Activated naive CD4-positive, alpha-beta T cell treated with Interleukin-2 at 50 U/mL for 16 hours (primary cell): ENCODE results near the gene PRDM11.

Experiments used
- DNase-seq: peaks from one replicate; pipeline ENCODE4 v3.0.0-alpha.2; 2020

PRDM11 gene

GRCh38 chr11:45212566-45213315 lies 66.3 kb downstream of the PRDM11 start:
- DNase-seq = no peak

GRCh38 chr11:45213316-45213665 lies 66.9 kb downstream of the PRDM11 start:
- no peak for DNase-seq

GRCh38 chr11:45213717-45214116 lies 67.3 kb downstream of the PRDM11 start:
- DNase-seq = no peak

- no peak for DNase-seq
Observed at GRCh38 chr11:45215098-45215865, 68.8 kb downstream of the PRDM11 start.

GRCh38 chr11:45216031-45216430 lies 69.6 kb downstream of the PRDM11 start:
- no peak for DNase-seq

- no peak for DNase-seq
Observed at GRCh38 chr11:45216901-45217300, 70.5 kb downstream of the PRDM11 start.

- no peak for DNase-seq
Observed at GRCh38 chr11:45217991-45218390, 71.6 kb downstream of the PRDM11 start.

GRCh38 chr11:45218705-45219104 lies 72.3 kb downstream of the PRDM11 start:
- no peak for DNase-seq

- DNase-seq = no peak
Observed at GRCh38 chr11:45219411-45219810, 73.0 kb downstream of the PRDM11 start.

GRCh38 chr11:45223496-45223895 lies 77.1 kb downstream of the PRDM11 start:
- DNase-seq = no peak

- no peak for DNase-seq
Observed at GRCh38 chr11:45224766-45225165, 78.3 kb downstream of the PRDM11 start.

- no peak for DNase-seq
Observed at GRCh38 chr11:45225277-45225676, 78.8 kb downstream of the PRDM11 start.

- no peak for DNase-seq
Observed at GRCh38 chr11:45225961-45226871, 79.8 kb downstream of the PRDM11 start.

GRCh38 chr11:45226901-45227300 lies 80.5 kb downstream of the PRDM11 start:
- DNase-seq = no peak

- DNase-seq = no peak
Observed at GRCh38 chr11:45227836-45228235, 81.4 kb downstream of the PRDM11 start.

- no peak for DNase-seq
Observed at GRCh38 chr11:45229401-45230020, 83.1 kb downstream of the PRDM11 start.

- no peak for DNase-seq
Observed at GRCh38 chr11:45232341-45233080, 86.1 kb downstream of the PRDM11 start.

GRCh38 chr11:45233121-45233803 lies 86.8 kb downstream of the PRDM11 start:
- peak; percentile 66 for DNase-seq

GRCh38 chr11:45233804-45234170 lies 87.3 kb downstream of the PRDM11 start:
- DNase-seq = no peak

- no peak for DNase-seq
Observed at GRCh38 chr11:45234306-45235006, 88.0 kb downstream of the PRDM11 start.
